Thyroid gland (tissue), 4 donors: Measurements from ENCODE around the gene JPT2. TPM values are rescaled to one million over a fixed set of nuclear protein-coding genes. Genes with fewer than 3 reads are reported as not detected.

Experiments
- DNase-seq, 2 donors: peaks; one replicate each; pipeline ENCODE4 v3.0.0-alpha.2; 2019
- H3K27ac ChIP-seq, 3 donors: fragments of 200-600 bp; sonication (generic); 1 replicate in 2 of 3; 2 replicates in 1 of 3; pipeline ENCODE4 v1.5.1; 2016 to 2019; ENCODE audit warnings: mild to moderate bottlenecking in 1 of 3, moderate library complexity in 1 of 3
- H3K27me3 ChIP-seq: fragments of 200-600 bp; sonication (generic); one replicate; pipeline ENCODE4 v1.5.1; 2019
- H3K36me3 ChIP-seq, 2 donors: fragments of 200-600 bp; sonication (generic); one replicate each; pipeline ENCODE4 v1.5.1; 2016 to 2019
- H3K4me1 ChIP-seq, 2 donors: fragments of 200-600 bp; sonication (generic); one replicate each; pipeline ENCODE4 v1.5.1; 2017 to 2019
- H3K4me3 ChIP-seq, 3 donors: fragments of 200-600 bp; sonication (generic); replicated peaks in 1 of 3; 1 replicate in 2 of 3; 2 replicates in 1 of 3; pipeline ENCODE4 v1.5.1; 2016; ENCODE audit warnings: mild to moderate bottlenecking in 1 of 3
- H3K9me3 ChIP-seq: fragments of 200-600 bp; sonication (generic); one replicate; pipeline ENCODE4 v1.5.1; 2017
- CTCF ChIP-seq, 6 experiments: fragments of 200-600 bp in 3 of 6; fragments of 450-650 bp in 3 of 6; sonication (generic) in 3 of 6; IDR thresholded peaks; one replicate each; pipeline ENCODE4 v1.5.1; 2016 to 2019; ENCODE audit warnings: antibody characterized with exemption in 6 of 6, mild to moderate bottlenecking in 2 of 6, inconsistent platforms in 1 of 6, moderate library complexity in 1 of 6
- POLR2A ChIP-seq, 2 donors: fragments of 450-650 bp; IDR thresholded peaks; one replicate each; pipeline ENCODE4 v1.6.1; 2017; ENCODE audit warnings: antibody characterized with exemption in 2 of 2, mild to moderate bottlenecking in 2 of 2, moderate library complexity in 1 of 2
- WGBS, 2 donors: methylation state at CpG; one replicate each; pipeline ENCODE4 v1.1.5; 2017; 5-methylcytosine and 5-hydroxymethylcytosine counted together
- intact Hi-C: fragments of 100-400 bp; cut with DNase I; formaldehyde crosslinking; loops from one replicate; pipeline ENCODE4 v1.15.1; 2023
- total RNA-seq, 4 donors: library from RNA; depleted of rRNA; stranded (reverse); fragments of >200 nt; gene quantifications; one replicate each; pipeline ENCODE4 v1.2.3, GENCODE V29; 2016

JPT2 gene, protein sequence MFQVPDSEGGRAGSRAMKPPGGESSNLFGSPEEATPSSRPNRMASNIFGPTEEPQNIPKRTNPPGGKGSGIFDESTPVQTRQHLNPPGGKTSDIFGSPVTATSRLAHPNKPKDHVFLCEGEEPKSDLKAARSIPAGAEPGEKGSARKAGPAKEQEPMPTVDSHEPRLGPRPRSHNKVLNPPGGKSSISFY
- total RNA-seq: 10 to 100 TPM; 30.8 to 50.3 (median 44.9) TPM

- TF ChIP-seq CTCF (IDR thresholded peaks at IDR 0.05) (no peak), POLR2A (IDR thresholded peaks at IDR 0.05) (peak in 1 of 2 donors; percentile 79)
- 1% methylated on average over 30 to 40 of the region's 79 CpGs for WGBS, 2 donors
- Histone ChIP-seq H3K4me3 (peak within 1 kb of the TSS; percentile 51 to 85 (median 79)), H3K27ac (peak within 1 kb of the TSS; percentile 35 to 70 (median 40)), H3K36me3 (peaks cover 15 to 20% of the 10 kb centered on the region in 2 donors), H3K27me3 (no peaks in the 10 kb centered on the region), H3K9me3 (no peaks in the 10 kb centered on the region), H3K4me1 (peaks cover 22 to 24% of the 10 kb centered on the region in 2 donors)
- intact Hi-C loops: no loop called here
- DNase-seq: peak; percentile 99
These were observed at the start of gene JPT2 for GRCh38 chr16:1677942-1678499. Gene JPT2, plus strand, starts transcription at chr16:1678279. Its CDS starts 34 bp downstream, at chr16:1678313.

- Histone ChIP-seq H3K9me3 (no peaks in the 10 kb centered on the region), H3K4me1 (peaks cover 19 to 23% of the 10 kb centered on the region in 2 donors), H3K4me3 (no peak overlapping the region), H3K27me3 (no peaks in the 10 kb centered on the region), H3K36me3 (peaks cover 31 to 32% of the 10 kb centered on the region in 2 donors), H3K27ac (no peak overlapping the region)
- intact Hi-C loops: no loop called here
- no peak for DNase-seq
- 93 to 95% methylated on average over 20 of the region's 20 CpGs for WGBS, 2 donors
- TF ChIP-seq POLR2A (IDR thresholded peaks at IDR 0.05) (no peak), CTCF (IDR thresholded peaks at IDR 0.05) (no peak)
These were observed 47.4 kb upstream of the JPT2 start for GRCh38 chr16:1630450-1631213.

- no peak for DNase-seq
- Histone ChIP-seq H3K4me1 (peaks cover 14 to 17% of the 10 kb centered on the region in 2 donors), H3K27ac (no peak overlapping the region), H3K36me3 (peaks cover 31 to 32% of the 10 kb centered on the region in 2 donors), H3K4me3 (no peak overlapping the region), H3K9me3 (no peaks in the 10 kb centered on the region), H3K27me3 (no peaks in the 10 kb centered on the region)
- 89 to 92% methylated on average over 9 of the region's 9 CpGs for WGBS, 2 donors
- TF ChIP-seq POLR2A (IDR thresholded peaks at IDR 0.05): no peak
- no peak for TF ChIP-seq CTCF (IDR thresholded peaks at IDR 0.05)
- intact Hi-C loops: no loop called here
These were observed 46.8 kb upstream of the JPT2 start for GRCh38 chr16:1631230-1631629.

DNA sequence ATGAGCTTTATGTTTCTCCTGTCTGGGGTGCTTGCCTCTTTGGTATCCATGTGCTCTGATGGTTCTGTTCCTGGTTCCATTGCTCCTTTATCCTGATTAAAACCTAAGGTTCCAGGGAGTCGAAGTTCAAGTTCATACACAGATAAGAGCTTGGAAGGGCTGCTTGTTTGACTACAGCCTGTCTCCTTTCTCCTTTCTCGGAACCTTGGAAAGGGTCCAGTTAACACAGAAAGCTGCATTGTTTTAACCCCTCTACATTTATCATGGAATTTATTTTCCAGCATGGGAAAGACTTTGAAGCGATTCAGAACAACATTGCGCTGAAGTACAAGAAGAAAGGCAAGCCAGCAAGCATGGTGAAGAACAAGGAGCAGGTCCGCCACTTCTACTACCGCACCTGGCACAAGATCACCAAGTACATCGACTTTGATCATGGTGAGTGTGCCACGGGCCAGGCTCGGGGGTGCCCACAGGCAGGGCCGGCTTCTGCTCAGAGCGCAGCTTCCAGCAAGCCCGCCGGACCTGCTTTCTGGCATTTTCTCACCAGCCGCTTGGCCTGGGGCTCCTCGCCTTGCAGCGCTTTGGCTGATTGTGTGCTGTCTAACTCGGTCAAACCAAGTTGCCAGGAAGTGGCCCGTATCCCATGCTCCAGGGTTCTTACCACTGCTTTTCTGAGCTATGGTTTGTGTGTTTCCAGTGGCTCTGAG lies 46.0 kb upstream of the JPT2 start:
- Histone ChIP-seq H3K36me3 (peaks cover 31 to 32% of the 10 kb centered on the region in 2 donors), H3K4me1 (peaks cover 7 to 10% of the 10 kb centered on the region in 2 donors), H3K27ac (no peak overlapping the region), H3K4me3 (no peak overlapping the region), H3K9me3 (no peaks in the 10 kb centered on the region), H3K27me3 (no peaks in the 10 kb centered on the region)
- no peak for TF ChIP-seq CTCF (IDR thresholded peaks at IDR 0.05)
- no peak for TF ChIP-seq POLR2A (IDR thresholded peaks at IDR 0.05)
- no peak for DNase-seq
- WGBS, 2 donors: 88 to 92% methylated on average over 10 to 18 of the region's 18 CpGs
- intact Hi-C loops: no loop called here
